Amygdala (tissue), 56 donors: Measurements from ENCODE around the gene NOLC1.

Experiments
- DNase-seq, 56 donors: peaks; one replicate each; lab custom pipeline; 2025; lab: John Stamatoyannopoulos, UW

Gene NOLC1

DNA sequence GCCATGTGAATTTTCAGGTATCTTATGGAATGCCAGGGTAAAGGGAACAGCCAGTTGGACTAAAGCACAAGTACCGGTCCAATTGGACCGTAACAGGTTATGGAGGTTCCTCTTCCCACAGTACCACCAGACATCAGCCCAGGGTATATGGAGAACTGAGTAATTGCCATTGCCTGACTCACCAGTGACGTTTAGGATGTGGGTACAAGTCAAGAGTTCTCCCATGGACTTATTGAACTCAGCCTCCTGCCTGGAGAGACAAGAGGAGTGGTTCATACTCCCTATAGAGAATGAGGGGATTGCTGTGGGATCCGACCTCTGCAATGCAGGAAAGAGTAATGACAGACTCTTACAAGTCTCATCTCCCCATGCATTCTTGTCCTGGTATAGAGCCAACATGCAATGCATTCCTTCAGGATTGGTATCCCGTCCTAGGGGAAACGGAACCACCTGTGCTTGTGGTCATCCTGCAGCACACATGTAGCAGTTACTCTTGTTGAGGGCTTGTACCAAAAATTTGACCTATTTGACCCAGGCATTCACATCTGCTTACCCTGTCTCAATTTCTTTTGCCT is 43.2 kb downstream of the NOLC1 start:
- DNase-seq, result no peak

GRCh38 chr10:102196893-102197292 is 44.7 kb downstream of the NOLC1 start:
- no peak for DNase-seq

- DNase-seq, result no peak
Measured at GRCh38 chr10:102198027-102198426, 45.8 kb downstream of the NOLC1 start.

DNA sequence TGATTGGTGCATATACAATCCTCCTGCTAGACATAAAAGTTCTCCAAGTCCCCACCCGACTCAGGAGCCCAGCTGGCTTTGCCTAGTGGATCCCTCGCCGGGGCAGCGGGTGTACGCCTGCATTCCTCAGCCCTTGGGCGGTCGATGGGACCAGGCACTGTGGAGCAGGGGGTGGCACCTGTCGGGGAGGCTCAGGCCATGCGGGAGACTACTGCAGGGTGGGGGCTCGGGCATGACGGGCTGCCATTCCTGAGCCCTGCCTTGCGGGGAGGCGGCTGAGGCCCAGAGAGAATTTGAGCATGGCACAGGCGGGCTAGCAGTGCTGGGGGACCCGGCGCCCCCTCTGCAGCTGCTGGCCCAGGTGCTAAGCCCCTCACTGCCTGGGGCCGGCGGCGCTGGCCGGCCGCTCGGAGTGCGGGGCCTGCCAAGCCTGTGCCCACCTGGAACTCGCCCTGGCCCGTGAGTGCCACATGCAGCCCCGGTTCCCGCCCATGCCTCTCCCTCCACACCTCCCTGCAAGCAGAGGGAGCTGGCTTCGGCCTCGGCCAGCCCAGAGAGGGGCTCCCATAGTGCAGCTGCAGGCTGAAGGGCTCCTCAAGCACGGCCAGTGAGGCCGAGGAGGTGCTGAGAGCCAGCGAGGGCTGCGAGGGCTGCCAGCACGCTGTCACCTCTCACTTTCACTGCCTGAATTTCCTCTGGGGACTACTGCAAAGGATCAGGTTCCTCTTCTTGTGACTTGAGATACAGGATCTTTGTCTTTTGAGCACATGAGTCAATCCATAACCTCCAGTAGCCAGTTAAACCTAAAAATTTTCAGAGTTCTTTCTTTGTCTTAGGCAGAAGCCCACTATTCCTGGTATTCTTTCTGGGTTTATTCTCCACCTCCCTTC is 48.8 kb downstream of the NOLC1 start:
- DNase-seq, result no peak

DNA sequence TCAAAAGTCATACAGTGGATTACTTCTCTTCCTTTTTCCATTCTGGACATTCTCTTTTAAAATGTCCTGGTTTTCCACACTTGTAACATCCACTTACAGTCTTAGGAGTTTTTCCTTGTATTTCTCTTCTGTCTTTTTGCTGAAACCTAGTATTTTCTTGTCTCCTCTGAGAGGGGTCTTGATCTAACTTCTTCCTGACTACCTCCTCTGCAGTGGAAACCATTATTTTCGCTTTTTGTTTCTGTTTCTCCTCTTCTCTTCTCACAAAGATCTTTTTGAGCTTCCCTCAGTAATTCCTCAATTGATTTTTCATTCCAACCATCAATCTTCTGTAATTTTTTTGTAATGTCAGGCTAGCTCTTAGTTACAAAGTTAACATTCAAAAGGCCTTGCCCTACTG is 50.2 kb downstream of the NOLC1 start:
- DNase-seq, result no peak

- no peak for DNase-seq
Measured at GRCh38 chr10:102208311-102209035, 56.3 kb downstream of the NOLC1 start.

GRCh38 chr10:102211615-102212299 is 59.6 kb downstream of the NOLC1 start:
- DNase-seq, result no peak
